HepG2 (cell line): ENCODE results near the gene ZBTB1. TPM values are rescaled to one million over a fixed set of nuclear protein-coding genes. Genes with fewer than 3 reads are reported as not detected.

ENCODE experiments used
- PRMT3 ChIP-seq: sonication (generic); formaldehyde crosslinking; IDR thresholded peaks from 2 replicates; pipeline ENCODE4 v1.8.1; 2022; ENCODE audit warnings: low read depth, mild to moderate bottlenecking, moderate library complexity, missing genetic modification reagents, borderline replicate concordance
- SIN3B ChIP-seq: fragments of 150-350 bp; IDR thresholded peaks from 2 replicates; pipeline ENCODE4 v1.6.1; 2014; ENCODE audit warnings: low read length
- SPEN ChIP-seq: sonication (generic); formaldehyde crosslinking; IDR thresholded peaks from 2 replicates; pipeline ENCODE4 v1.5.1; 2020; ENCODE audit warnings: low read depth, mild to moderate bottlenecking, missing genetic modification reagents
- ZBTB7A ChIP-seq: sonication (generic); formaldehyde crosslinking; IDR thresholded peaks from 2 replicates; pipeline ENCODE4 v1.8.0; 2022; ENCODE audit warnings: mild to moderate bottlenecking, missing genetic modification reagents
- ZC3H13 ChIP-seq: sonication (generic); formaldehyde crosslinking; IDR thresholded peaks from 2 replicates; pipeline ENCODE4 v1.8.1; 2023; ENCODE audit warnings: mild to moderate bottlenecking, missing genetic modification reagents, moderate library complexity
- ZNF274 ChIP-seq: sonication (generic); formaldehyde crosslinking; IDR thresholded peaks from 2 replicates; pipeline ENCODE4 v1.5.1; 2020; ENCODE audit warnings: mild to moderate bottlenecking, missing genetic modification reagents
- ZNF460 ChIP-seq: sonication (generic); formaldehyde crosslinking; IDR thresholded peaks from 2 replicates; pipeline ENCODE4 v1.5.1; 2020; ENCODE audit warnings: missing genetic modification reagents, mild to moderate bottlenecking, borderline replicate concordance
- ZNF546 ChIP-seq: sonication (generic); formaldehyde crosslinking; conservative IDR thresholded peaks from 2 replicates; pipeline ENCODE4 v1.8.1; 2023; ENCODE audit warnings: mild to moderate bottlenecking, missing genetic modification reagents
- ZNF788 ChIP-seq: sonication (generic); formaldehyde crosslinking; IDR thresholded peaks from 2 replicates; pipeline ENCODE4 v1.5.0; 2020; ENCODE audit warnings: mild to moderate bottlenecking, missing genetic modification reagents, borderline replicate concordance
- polyA plus RNA-seq, 8 experiments: library from polyadenylated mRNA; depleted of rRNA in 3 of 8; stranded (reverse) in 7 of 8; unstranded in 1 of 8; fragments of >200 nt; fragmentation: Illumina TruSeq in 4 of 8; extraction: Trizol in 4 of 8; gene quantifications; 2 replicates each; pipeline versions ENCODE4 v1.2.1 to v1.2.3, GENCODE V29; 2011 to 2016; ENCODE audit warnings: low read depth in 4 of 8, missing spikeins in 1 of 8, mixed read lengths in 1 of 8; ENCODE audit not compliant: insufficient read depth in 1 of 8
- total RNA-seq, 5 experiments: library from RNA; depleted of rRNA; stranded (reverse); fragments of >200 nt; fragmentation: Illumina TruSeq; extraction: Trizol; gene quantifications; 2 replicates each; pipeline ENCODE4 v1.2.3, GENCODE V29; 2016; ENCODE audit warnings: low read depth in 1 of 5
- TF ChIP-seq, protein P1 (sequence below): sonication (generic); formaldehyde crosslinking; IDR thresholded peaks from 2 replicates; pipeline ENCODE4 v1.5.1; 2020; ENCODE audit warnings: missing genetic modification reagents, mild to moderate bottlenecking, borderline replicate concordance
- TF ChIP-seq, protein P2 (sequence below): sonication (generic); formaldehyde crosslinking; IDR thresholded peaks from 2 replicates; pipeline ENCODE4 v1.4.0; 2020; ENCODE audit warnings: missing genetic modification reagents, borderline replicate concordance
- TF ChIP-seq, protein P3 (sequence below): sonication (generic); formaldehyde crosslinking; IDR thresholded peaks from 2 replicates; pipeline ENCODE4 v1.4.0; 2020; ENCODE audit warnings: missing genetic modification reagents
- TF ChIP-seq, protein P4 (sequence below): sonication (generic); formaldehyde crosslinking; IDR thresholded peaks from 2 replicates; pipeline ENCODE4 v1.5.1; 2020; ENCODE audit warnings: missing genetic modification reagents, mild to moderate bottlenecking, borderline replicate concordance
- TF ChIP-seq, protein P5 (sequence below): sonication (generic); formaldehyde crosslinking; IDR thresholded peaks from 2 replicates; pipeline ENCODE4 v1.8.0; 2022; ENCODE audit warnings: low read depth, missing genetic modification reagents
- TF ChIP-seq, protein P6 (sequence below): sonication (generic); formaldehyde crosslinking; IDR thresholded peaks from 2 replicates; pipeline ENCODE4 v1.4.0; 2020; ENCODE audit warnings: missing genetic modification reagents

ZBTB1 gene
- total and polyA plus RNA-seq, 2 of the 13 experiments (the other 11 are each of a cell fraction or from before 2014, with no cell fraction given) = 18.8 to 22.6 TPM

DNA sequence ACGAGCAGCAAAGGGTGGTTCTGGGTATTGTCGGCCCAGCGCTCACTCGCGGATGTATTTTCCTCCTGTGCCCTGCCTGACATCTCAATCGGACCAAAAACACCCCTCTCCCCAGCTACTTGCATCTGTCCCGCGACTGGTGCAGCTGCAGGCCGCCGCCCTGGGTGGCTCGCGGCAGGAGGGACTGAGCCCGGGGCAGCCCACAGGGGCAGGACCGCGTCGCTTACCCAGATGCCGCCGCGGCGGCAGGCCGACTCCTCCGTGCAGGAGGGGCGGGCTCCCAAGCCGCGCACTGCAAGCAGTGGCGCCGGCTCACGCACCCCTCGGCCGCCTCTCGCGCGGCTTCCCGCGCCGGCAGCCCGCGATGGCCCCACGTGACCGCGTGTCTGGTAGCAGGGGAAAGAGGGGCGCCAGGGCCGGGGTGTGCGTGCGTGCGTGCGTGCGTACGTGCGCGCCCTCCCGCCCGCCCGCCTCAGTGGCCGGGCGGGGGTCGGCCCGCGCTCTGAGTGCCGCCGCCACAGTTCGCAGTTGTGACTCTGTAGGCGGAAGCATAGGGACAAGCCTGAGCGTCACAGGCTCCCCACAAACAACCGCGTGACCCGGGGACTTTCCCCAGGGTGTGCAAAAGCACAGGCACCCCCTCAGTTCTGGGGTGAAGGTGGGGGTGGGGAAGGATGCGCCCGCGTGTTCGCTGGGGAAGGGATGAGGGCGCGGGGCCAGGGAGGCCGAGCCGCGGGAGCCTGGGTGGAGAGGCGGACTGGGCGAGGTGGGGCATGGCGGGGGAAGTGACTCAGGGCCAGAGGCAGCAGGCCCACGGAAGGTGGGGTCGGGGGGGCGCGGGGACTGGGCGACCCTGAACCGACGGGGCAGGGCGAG lies 898 bp upstream of the ZBTB1 start, which contains the start of gene ZBTB25 (continued):
- TF ChIP-seq, protein P1, sequence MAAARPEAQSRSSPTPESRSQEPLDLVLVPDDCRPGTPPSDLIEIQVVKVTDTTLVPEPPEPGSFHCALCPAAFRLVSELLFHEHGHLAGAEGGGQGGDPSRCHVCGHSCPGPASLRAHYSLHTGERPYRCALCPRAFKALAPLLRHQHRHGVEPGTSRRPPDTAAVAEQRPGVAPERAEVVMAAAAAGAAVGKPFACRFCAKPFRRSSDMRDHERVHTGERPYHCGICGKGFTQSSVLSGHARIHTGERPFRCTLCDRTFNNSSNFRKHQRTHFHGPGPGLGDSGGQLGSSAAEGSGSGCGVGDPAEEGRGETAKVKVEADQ (CRISPR knock-in tag) = peak; percentile 35; the same call in 1 of the 2 replicates
- no peak; the same call in 1 of the 2 replicates for TF ChIP-seq ZNF274 (CRISPR knock-in tag)
- peak; percentile 23; the same call in 1 of the 2 replicates for TF ChIP-seq ZNF788 (CRISPR knock-in tag)
- peak; percentile 75 for TF ChIP-seq ZBTB7A (CRISPR knock-in tag)
- TF ChIP-seq ZNF460 = peak; percentile 22; the same call in 1 of the 2 replicates
- TF ChIP-seq, protein P2, sequence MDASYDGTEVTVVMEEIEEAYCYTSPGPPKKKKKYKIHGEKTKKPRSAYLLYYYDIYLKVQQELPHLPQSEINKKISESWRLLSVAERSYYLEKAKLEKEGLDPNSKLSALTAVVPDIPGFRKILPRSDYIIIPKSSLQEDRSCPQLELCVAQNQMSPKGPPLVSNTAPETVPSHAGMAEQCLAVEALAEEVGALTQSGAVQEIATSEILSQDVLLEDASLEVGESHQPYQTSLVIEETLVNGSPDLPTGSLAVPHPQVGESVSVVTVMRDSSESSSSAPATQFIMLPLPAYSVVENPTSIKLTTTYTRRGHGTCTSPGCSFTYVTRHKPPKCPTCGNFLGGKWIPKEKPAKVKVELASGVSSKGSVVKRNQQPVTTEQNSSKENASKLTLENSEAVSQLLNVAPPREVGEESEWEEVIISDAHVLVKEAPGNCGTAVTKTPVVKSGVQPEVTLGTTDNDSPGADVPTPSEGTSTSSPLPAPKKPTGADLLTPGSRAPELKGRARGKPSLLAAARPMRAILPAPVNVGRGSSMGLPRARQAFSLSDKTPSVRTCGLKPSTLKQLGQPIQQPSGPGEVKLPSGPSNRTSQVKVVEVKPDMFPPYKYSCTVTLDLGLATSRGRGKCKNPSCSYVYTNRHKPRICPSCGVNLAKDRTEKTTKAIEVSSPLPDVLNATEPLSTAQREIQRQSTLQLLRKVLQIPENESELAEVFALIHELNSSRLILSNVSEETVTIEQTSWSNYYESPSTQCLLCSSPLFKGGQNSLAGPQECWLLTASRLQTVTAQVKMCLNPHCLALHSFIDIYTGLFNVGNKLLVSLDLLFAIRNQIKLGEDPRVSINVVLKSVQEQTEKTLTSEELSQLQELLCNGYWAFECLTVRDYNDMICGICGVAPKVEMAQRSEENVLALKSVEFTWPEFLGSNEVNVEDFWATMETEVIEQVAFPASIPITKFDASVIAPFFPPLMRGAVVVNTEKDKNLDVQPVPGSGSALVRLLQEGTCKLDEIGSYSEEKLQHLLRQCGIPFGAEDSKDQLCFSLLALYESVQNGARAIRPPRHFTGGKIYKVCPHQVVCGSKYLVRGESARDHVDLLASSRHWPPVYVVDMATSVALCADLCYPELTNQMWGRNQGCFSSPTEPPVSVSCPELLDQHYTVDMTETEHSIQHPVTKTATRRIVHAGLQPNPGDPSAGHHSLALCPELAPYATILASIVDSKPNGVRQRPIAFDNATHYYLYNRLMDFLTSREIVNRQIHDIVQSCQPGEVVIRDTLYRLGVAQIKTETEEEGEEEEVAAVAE (CRISPR knock-in tag) = peak; percentile 23; the same call in 1 of the 2 replicates
- TF ChIP-seq, protein P3, sequence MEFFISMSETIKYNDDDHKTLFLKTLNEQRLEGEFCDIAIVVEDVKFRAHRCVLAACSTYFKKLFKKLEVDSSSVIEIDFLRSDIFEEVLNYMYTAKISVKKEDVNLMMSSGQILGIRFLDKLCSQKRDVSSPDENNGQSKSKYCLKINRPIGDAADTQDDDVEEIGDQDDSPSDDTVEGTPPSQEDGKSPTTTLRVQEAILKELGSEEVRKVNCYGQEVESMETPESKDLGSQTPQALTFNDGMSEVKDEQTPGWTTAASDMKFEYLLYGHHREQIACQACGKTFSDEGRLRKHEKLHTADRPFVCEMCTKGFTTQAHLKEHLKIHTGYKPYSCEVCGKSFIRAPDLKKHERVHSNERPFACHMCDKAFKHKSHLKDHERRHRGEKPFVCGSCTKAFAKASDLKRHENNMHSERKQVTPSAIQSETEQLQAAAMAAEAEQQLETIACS = peak; percentile 90
- TF ChIP-seq, protein P4, sequence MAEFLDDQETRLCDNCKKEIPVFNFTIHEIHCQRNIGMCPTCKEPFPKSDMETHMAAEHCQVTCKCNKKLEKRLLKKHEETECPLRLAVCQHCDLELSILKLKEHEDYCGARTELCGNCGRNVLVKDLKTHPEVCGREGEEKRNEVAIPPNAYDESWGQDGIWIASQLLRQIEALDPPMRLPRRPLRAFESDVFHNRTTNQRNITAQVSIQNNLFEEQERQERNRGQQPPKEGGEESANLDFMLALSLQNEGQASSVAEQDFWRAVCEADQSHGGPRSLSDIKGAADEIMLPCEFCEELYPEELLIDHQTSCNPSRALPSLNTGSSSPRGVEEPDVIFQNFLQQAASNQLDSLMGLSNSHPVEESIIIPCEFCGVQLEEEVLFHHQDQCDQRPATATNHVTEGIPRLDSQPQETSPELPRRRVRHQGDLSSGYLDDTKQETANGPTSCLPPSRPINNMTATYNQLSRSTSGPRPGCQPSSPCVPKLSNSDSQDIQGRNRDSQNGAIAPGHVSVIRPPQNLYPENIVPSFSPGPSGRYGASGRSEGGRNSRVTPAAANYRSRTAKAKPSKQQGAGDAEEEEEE (CRISPR knock-in tag) = no peak
- peak; percentile 94; the same call in 1 of the 2 replicates for TF ChIP-seq ZNF546 (CRISPR knock-in tag)
- TF ChIP-seq ZC3H13 = peak; percentile 6; the same call in 1 of the 2 replicates
- TF ChIP-seq, protein P5, sequence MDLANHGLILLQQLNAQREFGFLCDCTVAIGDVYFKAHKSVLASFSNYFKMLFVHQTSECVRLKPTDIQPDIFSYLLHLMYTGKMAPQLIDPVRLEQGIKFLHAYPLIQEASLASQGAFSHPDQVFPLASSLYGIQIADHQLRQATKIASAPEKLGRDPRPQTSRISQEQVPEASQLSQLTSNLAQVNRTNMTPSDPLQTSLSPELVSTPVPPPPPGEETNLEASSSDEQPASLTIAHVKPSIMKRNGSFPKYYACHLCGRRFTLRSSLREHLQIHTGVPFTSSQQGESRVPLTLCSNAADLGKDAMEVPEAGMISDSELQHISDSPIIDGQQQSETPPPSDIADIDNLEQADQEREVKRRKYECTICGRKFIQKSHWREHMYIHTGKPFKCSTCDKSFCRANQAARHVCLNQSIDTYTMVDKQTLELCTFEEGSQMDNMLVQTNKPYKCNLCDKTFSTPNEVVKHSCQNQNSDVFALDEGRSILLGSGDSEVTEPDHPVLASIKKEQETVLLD (CRISPR knock-in tag) = no peak; the same call in 1 of the 2 replicates
- 0 out of 2 replicates have a peak, but pooled peaks have one; percentile 17 for TF ChIP-seq SIN3B
- TF ChIP-seq, protein P6, sequence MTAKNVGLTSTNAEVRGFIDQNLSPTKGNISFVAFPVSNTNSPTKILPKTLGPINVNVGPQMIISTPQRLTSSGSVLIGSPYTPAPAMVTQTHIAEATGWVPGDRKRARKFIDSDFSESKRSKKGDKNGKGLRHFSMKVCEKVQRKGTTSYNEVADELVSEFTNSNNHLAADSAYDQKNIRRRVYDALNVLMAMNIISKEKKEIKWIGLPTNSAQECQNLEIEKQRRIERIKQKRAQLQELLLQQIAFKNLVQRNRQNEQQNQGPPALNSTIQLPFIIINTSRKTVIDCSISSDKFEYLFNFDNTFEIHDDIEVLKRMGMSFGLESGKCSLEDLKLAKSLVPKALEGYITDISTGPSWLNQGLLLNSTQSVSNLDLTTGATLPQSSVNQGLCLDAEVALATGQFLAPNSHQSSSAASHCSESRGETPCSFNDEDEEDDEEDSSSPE (CRISPR knock-in tag) = peak; percentile 96
- peak; percentile 93 for TF ChIP-seq SPEN
- peak; percentile 85; the same call in 1 of the 2 replicates for TF ChIP-seq PRMT3 (CRISPR knock-in tag)
